Medulla oblongata (tissue), 1 donor: ENCODE results near the gene C15orf62.
A peak's percentile ranks its signal among the peaks of the same experiment; 100 is the strongest.

Experiments
- DNase-seq: peaks from one replicate; pipeline ENCODE4 v3.0.0-alpha.2; 2015; ENCODE audit errors: extremely low spot score

Gene C15orf62

GRCh38 chr15:40755812-40756208 lies 14.0 kb upstream of the C15orf62 start:
- no peak for DNase-seq

GRCh38 chr15:40756938-40757337 lies 12.8 kb upstream of the C15orf62 start:
- DNase-seq = no peak

DNA sequence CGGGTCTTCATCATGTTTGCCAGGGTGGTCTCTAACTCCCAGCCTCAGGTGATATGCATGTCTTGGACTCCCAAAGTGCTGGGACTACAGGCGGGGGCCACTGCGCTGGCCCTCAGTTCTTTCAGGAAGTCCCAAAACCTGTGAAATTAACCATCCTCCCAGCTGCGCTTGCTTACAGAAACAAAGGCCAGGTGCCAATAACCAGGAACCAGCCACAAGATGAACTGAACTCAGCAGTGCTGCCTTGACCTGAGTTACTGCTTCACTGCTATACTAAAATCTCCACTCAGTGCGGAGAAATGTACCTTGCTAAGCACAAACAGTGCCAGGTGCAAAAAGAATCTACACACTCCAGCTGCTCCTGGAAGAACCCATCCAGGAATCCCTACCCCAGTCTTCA lies 9.8 kb upstream of the C15orf62 start:
- no peak for DNase-seq

DNA sequence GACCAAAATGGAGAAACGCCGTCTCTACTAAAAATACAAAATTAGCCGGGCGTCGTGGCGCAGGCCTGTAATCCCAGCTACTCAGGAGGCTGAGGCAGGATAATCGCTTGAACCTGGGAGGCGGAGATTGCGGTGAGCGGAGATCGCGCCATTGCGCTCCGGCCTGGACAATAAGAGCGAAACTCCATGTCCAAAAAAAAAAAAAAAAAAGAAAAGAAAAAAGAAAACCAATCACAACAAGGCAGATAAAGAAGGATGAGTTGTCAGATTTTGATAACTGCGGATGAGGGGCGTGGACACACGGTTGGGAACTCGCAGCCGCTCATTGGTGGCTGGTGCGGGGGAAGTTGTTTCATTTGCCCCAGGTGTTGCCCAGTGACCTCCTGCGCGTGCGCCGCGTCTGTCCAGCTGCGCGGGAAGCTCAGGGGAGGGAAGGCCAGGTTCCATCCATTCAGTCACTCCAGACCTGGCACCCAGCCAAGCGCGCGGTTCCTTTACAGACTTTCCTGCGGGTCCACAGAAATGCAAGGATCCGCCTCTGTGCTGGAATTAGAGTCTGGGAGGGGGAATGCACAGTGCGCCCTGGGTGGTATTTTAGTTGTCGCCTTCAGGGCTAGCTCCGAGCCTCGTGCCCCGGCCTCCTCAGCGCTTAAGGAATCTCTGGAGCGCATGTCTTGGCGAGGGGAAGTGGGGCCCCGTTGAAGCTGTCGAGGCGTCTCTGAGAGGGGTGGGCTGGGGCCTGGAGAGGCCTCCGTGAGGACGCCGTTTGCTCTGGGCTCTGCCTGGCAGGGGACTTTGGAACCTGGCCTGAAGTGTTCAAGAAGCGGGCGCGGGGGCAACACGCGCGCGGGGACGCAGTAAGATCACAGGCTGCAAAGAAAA lies 6.6 kb upstream of the C15orf62 start:
- DNase-seq = no peak

- DNase-seq = peak; percentile 40
Measured at GRCh38 chr15:40763801-40764628, 5.8 kb upstream of the C15orf62 start, which contains the start of gene GCHFR. Gene GCHFR (plus strand): TSS chr15:40764068. CDS start chr15:40764181, 113 bp downstream.

DNA sequence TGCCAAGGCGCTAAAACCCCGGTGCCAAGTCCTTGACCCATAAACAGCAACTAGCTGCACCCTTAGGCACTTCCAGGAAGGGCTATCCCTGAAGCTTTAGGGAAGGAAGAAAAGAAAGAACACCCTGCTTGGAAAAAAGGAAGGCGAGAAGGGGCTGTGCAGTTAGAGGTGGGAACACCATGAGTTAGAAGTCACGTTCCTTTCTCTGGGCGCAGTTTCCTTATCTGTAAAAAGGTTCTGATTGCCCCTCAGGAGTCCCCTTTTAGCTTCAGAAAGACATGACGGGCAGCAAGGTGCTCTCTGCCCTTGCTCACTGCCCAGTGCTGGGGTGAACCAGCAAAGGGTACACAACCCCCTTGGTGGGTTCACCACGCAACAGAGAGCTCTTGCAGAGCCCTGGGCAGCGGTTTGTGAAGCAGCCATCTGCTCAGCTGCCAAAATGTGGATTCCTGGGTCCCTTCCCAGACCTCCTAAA lies 5.1 kb upstream of the C15orf62 start:
- no peak for DNase-seq

- no peak for DNase-seq
Measured at GRCh38 chr15:40766194-40766815, 3.5 kb upstream of the C15orf62 start.

- DNase-seq = no peak
Measured at GRCh38 chr15:40766906-40767837, 2.6 kb upstream of the C15orf62 start.

GRCh38 chr15:40767838-40768500 lies 1.8 kb upstream of the C15orf62 start:
- no peak for DNase-seq

- DNase-seq = no peak
Measured at GRCh38 chr15:40768521-40769273, 1.1 kb upstream of the C15orf62 start.

DNA sequence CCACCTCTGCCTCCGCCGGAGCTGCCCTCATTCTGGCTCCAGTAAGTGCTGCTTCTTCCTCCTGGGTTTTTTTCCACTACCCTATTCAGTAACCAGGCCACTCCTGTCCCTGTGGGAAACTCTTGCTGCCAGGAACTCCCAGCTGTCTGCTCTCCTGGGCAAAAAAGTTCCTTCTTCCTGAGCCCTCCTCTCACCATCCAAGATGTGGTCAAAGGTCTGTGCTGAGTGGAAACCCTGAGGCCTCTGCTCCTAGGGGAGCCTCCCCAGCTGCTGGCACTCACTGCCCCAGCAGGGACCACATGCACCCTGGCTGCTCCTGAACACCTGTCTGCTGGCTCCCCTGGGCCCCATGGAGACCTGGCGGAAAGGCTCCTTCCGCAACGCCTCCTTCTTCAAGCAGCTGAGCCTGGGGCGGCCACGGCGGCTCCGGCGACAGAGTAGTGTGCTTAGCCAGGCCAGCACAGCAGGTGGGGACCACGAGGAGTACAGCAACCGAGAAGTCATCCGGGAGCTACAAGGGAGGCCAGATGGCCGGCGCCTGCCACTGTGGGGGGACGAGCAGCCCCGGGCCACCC lies 454 bp downstream of the C15orf62 start:
- DNase-seq = peak; percentile 10

DNA sequence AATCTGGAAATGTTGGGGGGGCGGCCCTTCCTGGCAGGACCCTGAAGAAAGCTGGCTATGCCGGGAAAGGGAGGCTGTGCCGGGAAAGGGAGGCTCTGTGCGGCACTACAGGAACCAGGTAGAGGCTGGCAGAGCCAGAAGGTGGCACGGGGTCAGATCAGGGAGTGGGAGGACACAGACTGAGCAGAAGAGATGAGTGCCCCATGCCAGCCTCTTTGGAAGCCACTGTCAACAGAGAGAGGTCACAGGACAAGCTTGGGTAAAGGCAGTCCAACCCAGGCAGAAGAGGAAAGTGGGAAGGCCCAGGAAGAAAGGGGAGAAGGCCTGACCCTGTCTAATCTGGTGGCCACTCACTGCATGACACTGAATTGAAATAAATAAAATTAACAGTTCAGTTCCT lies 1.5 kb downstream of the C15orf62 start:
- DNase-seq = no peak

DNA sequence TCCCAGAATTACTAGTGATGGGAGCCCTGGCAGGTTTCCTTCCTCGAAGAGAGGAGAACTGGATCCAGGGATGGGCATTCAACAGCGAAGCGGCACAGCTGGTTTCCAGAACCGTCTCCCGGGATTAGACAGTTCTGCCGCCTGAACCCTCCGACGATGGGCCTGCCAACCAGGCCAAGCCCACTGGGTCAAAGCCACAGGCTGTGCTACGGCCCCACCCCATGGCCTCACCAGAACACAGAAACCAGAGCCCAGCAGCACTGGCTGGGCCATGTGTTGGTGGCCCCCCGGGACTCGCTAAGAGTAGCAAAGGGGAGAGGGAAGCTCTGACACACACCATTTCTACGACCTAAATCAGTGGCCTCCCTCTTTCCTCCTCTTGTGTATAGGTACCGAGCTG lies 2.2 kb downstream of the C15orf62 start:
- DNase-seq = peak; percentile 26

GRCh38 chr15:40773496-40773895 lies 3.7 kb downstream of the C15orf62 start:
- DNase-seq = no peak

GRCh38 chr15:40773902-40774301 lies 4.1 kb downstream of the C15orf62 start:
- DNase-seq = no peak

GRCh38 chr15:40775007-40775406 lies 5.2 kb downstream of the C15orf62 start:
- DNase-seq = no peak

DNA sequence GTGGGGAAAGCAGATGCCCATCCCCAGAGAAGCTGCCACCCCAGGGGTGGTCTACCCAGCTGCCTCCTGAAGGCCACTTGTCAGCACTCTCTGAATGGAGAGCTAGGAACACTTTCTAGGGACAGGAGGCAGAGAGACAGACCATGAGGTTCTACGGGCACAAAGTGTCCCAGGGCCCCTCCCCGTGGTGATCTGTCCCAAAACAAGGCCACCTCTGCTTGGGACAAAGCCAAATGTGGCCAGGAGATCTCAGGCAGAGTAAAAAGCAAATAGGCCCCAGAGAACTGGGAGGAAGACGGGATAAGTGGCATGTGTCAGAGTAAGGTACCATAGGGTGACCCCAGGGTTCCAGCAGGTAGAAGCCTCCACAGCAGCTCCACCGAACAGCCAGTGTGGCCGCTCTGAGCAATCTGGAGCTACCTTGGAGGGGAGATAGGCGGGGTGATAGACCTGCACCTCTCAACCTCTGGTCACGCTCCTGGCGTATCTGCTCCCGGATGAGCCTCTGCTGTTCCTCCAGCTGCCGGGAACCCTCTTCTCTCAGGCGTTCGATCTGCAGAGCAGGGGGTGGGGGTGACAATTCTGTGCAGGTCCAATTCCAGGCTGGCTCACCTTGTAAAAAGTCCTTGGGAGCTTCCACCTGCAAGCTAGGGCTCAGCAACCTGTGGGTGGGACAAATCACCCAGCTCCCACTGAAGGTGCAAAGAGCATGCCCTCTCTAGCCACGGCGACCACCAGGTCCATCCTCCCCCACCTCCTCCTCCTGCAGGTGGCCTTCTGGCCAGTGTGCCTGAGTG lies 6.2 kb downstream of the C15orf62 start:
- no peak for DNase-seq

DNA sequence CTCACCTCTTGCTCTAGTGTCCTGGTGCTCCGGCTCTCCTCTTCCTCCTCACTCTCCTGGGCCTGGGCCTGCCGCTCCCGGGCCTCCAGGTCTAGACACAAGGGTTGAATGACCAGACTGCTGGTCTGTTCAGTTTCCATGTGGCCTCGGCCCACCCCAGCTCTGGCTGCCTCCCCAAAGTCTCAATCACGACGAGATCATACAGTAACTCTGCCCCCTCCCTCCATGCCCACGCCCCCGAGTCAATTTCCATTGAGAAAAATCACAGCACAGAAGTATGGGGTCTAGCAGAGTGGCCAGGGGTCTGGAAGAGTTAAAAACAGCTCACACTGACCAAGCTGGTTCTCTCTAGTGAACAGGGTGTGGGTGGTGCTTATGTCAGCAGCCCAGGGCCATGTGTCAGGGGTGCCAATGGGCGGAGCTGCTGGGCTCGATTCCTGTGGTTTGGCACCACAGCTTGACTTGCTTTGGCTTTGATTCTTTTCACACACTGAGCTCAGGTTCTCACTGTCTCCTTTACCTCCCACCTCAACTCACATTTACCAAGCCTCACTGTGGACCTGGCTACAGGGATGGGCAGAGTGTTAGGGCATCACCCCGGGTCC lies 6.9 kb downstream of the C15orf62 start:
- no peak for DNase-seq
